Stimulated activated CD4-positive, alpha-beta T cell treated with anti-CD3 and anti-CD28 coated beads, TNF-alpha, amount 100 ng/mL, for 1 hour (primary cell): ENCODE results near the gene ZNF816.
"Not testable (repeated sequence)": the region's sequence is repeated elsewhere in the genome, so short reads cannot be mapped to it uniquely, and the experiment has no call there.

Source experiments
- DNase-seq, 3 donors: peaks; one replicate each; pipeline ENCODE4 v3.0.0-alpha.2; 2020; ENCODE audit warnings: low read depth in 3 of 3, low spot score in 1 of 3

Gene ZNF816

GRCh38 chr19:52962394-52963246 lies at the start of gene ZNF816:
ZNF816 (minus strand) TSS chr19:52962881; CDS start chr19:52956089, 6,792 bp downstream.
- DNase-seq: peak; percentile 96 to 99 (median 97)

- DNase-seq: no peak
Measured at GRCh38 chr19:53012006-53012405, 49.3 kb upstream of the ZNF816 start.

DNA sequence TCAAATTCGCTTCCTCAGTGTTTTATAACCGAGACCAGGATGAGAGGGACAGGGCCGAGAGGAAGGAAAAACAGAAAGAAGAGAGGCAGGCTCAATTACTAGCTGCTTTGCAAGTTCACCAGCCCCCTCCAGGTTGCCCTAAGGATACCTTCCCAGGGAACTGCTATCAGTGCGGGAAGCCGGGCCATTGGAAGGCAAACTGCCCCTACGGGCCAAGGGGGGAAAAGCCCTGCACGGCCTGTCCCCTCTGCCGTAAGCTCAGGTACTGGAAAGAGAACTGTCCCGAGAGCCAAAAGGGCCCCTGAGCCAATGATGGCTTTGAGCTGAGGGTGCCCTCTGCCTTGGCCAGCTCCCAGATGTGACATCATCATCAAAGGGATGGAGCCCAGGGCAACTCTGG lies 47.8 kb upstream of the ZNF816 start:
- DNase-seq: no peak

DNA sequence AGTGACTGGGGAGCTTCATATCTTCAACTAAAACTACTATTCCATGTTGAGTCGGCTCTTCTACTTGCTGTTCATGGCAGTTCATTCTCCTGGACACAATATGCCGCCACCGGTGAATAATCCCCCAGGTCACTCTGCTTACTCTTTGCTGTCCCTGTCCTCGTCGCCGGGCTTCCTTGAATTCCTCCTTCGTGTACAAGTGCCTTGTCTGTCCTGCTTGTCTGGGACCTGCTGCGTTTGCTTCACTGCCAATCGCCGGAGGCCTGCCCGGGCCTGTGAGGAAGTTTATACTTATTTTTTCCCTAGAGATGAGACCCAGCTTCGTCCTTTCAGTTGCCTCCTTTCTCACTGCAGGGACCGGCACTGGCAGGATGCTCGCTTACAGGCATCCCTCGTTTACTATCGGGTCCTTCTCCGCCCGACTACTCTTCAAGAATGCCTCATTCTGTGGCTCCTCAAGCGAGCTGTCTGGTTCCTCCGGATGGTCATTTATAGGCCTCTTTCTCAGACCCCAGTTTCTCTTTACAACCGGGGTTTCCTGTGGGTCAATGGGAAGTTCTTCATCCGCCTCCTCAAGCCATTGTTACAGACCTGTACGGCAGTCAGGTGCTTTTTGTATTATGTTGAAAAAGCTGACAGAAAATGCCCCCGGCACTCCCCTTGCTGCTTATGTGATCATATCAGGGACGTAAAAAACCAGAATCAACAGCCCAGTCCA lies 45.5 kb upstream of the ZNF816 start:
- DNase-seq: no peak

DNA sequence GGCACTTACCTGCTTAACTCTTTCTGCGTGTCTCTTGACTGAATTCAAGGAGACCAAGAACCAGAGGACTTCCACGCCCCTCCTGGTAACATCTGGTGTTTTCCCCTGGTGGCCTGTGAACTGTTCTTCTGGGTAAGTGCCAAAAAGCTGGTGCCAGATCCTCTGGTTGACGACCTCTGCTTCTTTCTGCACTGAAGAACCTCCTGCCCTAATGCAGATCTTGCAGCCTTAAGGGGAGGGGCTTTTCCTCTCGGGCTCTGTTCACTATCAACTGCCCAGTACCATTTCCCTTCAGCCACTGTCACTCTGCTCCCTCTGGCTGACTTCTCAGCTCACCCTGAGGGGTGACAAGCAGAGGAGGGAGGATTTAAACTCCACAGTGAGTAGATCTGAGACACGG lies 44.9 kb upstream of the ZNF816 start:
- DNase-seq: no peak

GRCh38 chr19:53007200-53007599 lies 44.5 kb upstream of the ZNF816 start:
- DNase-seq: no peak

DNA sequence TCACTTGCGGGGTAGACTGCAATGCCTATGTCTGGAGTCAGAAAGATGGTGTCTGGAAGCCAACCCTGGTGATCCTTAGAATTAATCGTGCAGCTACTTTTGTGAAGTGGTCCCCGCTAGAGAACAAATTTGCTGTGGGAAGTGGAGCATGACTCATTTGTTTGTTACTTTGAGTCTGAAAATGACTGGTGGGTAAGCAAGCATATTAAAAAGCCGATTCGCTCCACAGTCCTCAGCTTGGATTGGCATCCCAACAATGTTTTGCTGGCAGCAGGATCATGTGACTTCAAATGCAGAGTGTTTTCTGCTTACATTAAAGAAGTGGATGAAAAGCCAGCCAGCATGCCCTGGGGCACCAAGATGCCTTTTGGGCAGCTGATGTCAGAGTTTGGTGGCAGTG lies 41.6 kb upstream of the ZNF816 start:
- no peak for DNase-seq

DNA sequence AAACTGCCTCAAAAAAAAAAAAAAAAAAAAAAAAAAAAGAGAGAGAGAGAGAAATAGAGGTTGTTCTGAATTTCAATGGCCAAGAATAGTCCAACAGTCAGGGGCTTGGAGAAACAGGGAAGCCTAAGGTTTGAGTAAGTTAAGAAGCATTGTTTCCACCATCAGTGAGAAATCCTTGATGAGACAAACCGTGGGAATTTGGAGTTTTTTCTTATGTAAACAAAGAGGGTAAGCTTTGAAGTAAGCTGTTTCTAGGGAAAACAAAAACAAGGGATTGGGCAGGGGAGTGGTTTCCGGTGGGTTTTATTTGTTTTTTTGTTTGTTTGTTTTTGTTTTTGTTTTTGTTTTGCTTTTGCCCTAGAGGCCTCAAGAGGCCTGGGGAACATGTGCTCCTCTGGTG lies 39.8 kb upstream of the ZNF816 start:
- no peak for DNase-seq

DNA sequence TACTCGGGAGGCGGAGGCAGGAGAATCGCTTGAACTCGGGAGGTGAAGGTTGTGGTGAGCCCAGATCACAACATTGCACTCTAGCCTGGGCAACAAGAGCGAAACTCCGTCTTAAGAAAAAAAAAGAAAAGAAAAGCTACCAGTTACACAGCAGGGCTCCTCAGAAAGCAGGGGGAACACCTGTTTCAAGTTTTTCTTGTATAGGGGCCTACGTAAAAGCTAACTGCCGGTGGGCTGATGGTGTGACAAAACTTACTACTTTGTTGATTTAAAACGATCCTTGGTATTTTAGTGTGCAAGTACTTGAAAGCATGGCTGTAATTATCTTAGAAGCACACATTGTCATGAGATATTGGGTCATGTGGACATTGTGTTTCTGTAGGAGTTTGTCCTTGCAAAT lies 35.3 kb upstream of the ZNF816 start:
- DNase-seq: no peak

- DNase-seq: no peak
Measured at GRCh38 chr19:52995711-52996110, 33.0 kb upstream of the ZNF816 start.

GRCh38 chr19:52993342-52994178 lies 30.9 kb upstream of the ZNF816 start:
- DNase-seq: peak; percentile 43 to 63 (median 54)

- DNase-seq: no peak
Measured at GRCh38 chr19:52992109-52993004, 29.7 kb upstream of the ZNF816 start.

GRCh38 chr19:52991484-52991883 lies 28.8 kb upstream of the ZNF816 start:
- no peak for DNase-seq

- DNase-seq: no peak
Measured at GRCh38 chr19:52990759-52991418, 28.2 kb upstream of the ZNF816 start.

DNA sequence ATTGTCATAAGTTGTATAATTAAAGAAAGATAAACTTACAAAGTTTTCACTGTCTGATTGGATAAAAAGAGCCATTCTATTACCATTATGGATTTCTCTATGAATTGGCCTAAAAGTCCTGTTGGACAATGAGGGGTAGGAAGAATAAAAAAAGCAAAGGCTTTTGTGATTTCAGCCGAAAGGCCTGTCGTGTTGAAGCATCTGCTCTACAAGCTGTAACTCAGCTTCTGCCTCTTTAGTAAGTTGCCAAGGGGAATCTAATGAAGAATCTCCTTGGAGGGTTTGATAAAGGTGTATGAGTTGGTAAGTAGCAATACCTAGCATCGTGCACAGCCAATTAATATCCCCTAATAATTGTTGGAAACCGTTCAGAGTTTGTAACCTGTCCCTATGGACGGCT lies 25.8 kb upstream of the ZNF816 start:
- no peak for DNase-seq

- no peak for DNase-seq
Measured at GRCh38 chr19:52987221-52987620, 24.5 kb upstream of the ZNF816 start.

GRCh38 chr19:52983167-52983566 lies 20.5 kb upstream of the ZNF816 start:
- DNase-seq: not testable (repeated sequence)

DNA sequence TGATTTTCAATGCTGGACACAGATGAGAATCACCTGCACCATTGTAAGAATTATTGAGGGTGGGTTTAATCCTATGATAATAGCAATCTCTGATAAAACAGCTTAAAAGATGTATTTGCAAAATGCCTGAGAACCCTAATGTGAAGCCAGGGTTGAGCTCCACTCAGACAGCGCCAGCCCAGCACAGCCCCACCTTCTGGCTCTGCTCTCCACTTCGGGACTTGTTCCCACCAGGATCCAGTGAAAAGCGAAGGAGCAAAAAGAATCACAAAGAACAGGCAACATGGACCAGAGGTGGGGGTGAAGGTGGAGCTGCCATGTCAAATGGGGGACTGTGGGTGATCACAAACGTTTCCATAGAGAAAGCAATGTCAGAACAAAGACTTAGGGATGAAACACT lies 18.6 kb upstream of the ZNF816 start:
- DNase-seq: no peak

DNA sequence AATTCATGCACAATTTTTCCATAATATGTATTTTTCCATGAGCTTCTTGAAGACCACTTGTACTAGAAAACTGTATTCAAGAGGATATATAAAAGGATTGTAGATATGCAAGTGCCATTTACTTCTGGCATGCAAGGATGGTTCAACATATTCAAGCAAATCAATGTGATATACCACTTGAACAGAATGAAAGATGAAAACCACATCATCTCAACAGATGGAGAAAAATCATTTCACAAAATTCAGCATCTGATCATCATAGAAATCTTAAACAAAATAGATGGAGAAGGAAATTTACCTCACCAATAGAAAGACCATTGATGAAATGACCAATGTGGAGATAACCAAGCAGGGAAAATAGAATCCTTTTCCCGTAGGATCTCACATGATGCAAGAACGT lies 5.1 kb upstream of the ZNF816 start:
- no peak for DNase-seq

GRCh38 chr19:52963247-52963618 lies 552 bp upstream of the ZNF816 start:
- no peak for DNase-seq
